Gastrocnemius medialis (tissue), 4 donors: ENCODE measurements around the gene MMP14.

Experiments used
- CTCF ChIP-seq, 5 experiments: fragments of 450-650 bp in 3 of 5; fragments of 200-600 bp in 2 of 5; sonication (generic) in 2 of 5; IDR thresholded peaks in 4 of 5; conservative IDR thresholded peaks in 1 of 5; 1 replicate in 4 of 5; 2 replicates in 1 of 5; pipeline ENCODE4 v1.5.1; 2016 to 2019; ENCODE audit warnings: antibody characterized with exemption in 5 of 5, mild to moderate bottlenecking in 3 of 5, moderate library complexity in 3 of 5
- POLR2A ChIP-seq, 2 donors: fragments of 450-650 bp; IDR thresholded peaks; one replicate each; pipeline ENCODE4 v1.6.1; 2017; ENCODE audit warnings: antibody characterized with exemption in 2 of 2, mild to moderate bottlenecking in 2 of 2, moderate library complexity in 2 of 2

GRCh38 chr14:22888662-22889061 lies 52.3 kb downstream of the MMP14 start:
- no peak for TF ChIP-seq POLR2A (IDR thresholded peaks at IDR 0.05)
- TF ChIP-seq CTCF (IDR thresholded peaks at IDR 0.05 in 4 of 5, conservative IDR thresholded peaks at IDR 0.05 in 1 of 5), result no peak
